C4-2B (cell line): ENCODE measurements around the gene RAMP1.

Experiments
- H3K27ac ChIP-seq: fragments of 450-650 bp; 2 replicates; pipeline ENCODE4 v1.5.1; 2017
- CTCF ChIP-seq: fragments of 450-650 bp; conservative IDR thresholded peaks from 2 replicates; pipeline ENCODE4 v1.5.1; 2017; ENCODE audit warnings: mild to moderate bottlenecking
- ZFX ChIP-seq: fragments of 450-650 bp; IDR thresholded peaks from 2 replicates; pipeline ENCODE4 v1.6.1; 2017

RAMP1 gene

GRCh38 chr2:237892984-237893595 lies 33.7 kb downstream of the RAMP1 start:
- H3K27ac ChIP-seq = no peak overlapping the region
- TF ChIP-seq CTCF (no peak), ZFX (no peak)

- no peak for TF ChIP-seq ZFX
- TF ChIP-seq CTCF = no peak
- H3K27ac ChIP-seq = no peak overlapping the region
These were observed 35.1 kb downstream of the RAMP1 start for GRCh38 chr2:237894396-237894979.

GRCh38 chr2:237894986-237895543 lies 35.6 kb downstream of the RAMP1 start:
- no peak for TF ChIP-seq ZFX
- TF ChIP-seq CTCF = no peak
- H3K27ac ChIP-seq = peak overlapping the region; percentile 70

GRCh38 chr2:237895544-237896506 lies 36.4 kb downstream of the RAMP1 start:
- H3K27ac ChIP-seq = peak overlapping the region; percentile 70
- TF ChIP-seq ZFX (no peak), CTCF (no peak)

- peak overlapping the region; percentile 70 for H3K27ac ChIP-seq
- TF ChIP-seq ZFX = no peak
- TF ChIP-seq CTCF = no peak
These were observed 37.1 kb downstream of the RAMP1 start for GRCh38 chr2:237896507-237896892.

- TF ChIP-seq CTCF (no peak), ZFX (no peak)
- H3K27ac ChIP-seq = peak overlapping the region; percentile 70
These were observed 37.5 kb downstream of the RAMP1 start for GRCh38 chr2:237896956-237897355.

GRCh38 chr2:237898057-237898414 lies 38.6 kb downstream of the RAMP1 start:
- TF ChIP-seq CTCF (no peak), ZFX (no peak)
- H3K27ac ChIP-seq = peak overlapping the region; percentile 70
